Measurements from ENCODE around the gene C7. TPM values are rescaled to one million over a fixed set of nuclear protein-coding genes. Genes with fewer than 3 reads are reported as not detected.
"Not testable (repeated sequence)": the region's sequence is repeated elsewhere in the genome, so short reads cannot be mapped to it uniquely, and the experiment has no call there.

C7 gene
- total RNA-seq: not detected in 2 replicates

- POLR2A ChIA-PET: no interaction called here
- Mint-ChIP-seq H3K36me3 (ENCODE audit: low read depth) (no peaks in the 10 kb centered on the region), H3K4me1 (no peaks in the 10 kb centered on the region), H3K9me3 (no peaks in the 10 kb centered on the region), H3K27ac (no peak within 1 kb of the TSS), H3K4me3 (no peak within 1 kb of the TSS), H3K27me3 (peaks cover 12% of the 10 kb centered on the region)
- TF ChIP-seq CTCF (IDR thresholded peaks at IDR 0.05): no peak
- ATAC-seq (ENCODE audit: low read depth) (no peak), DNase-seq (no peak)
- CTCF ChIA-PET: no interaction called here
- intact Hi-C loops (cut with micrococcal nuclease): no loop called here
Observed at GRCh38 chr5:40909264-40909663, at the start of gene C7. Gene C7 (plus strand): TSS chr5:40909497. CDS start chr5:40909611, 114 bp downstream.

GRCh38 chr5:40860711-40861110, 48.6 kb upstream of the C7 start:
- Mint-ChIP-seq H3K9me3 (peaks cover 11% of the 10 kb centered on the region), H3K4me1 (no peaks in the 10 kb centered on the region), H3K27me3 (no peaks in the 10 kb centered on the region), H3K4me3 (no peak overlapping the region), H3K36me3 (ENCODE audit: low read depth) (no peaks in the 10 kb centered on the region), H3K27ac (no peak overlapping the region)
- ChIA-PET POLR2A (no interaction called here), CTCF (interaction anchor here (0.6 kb wide), 1 partner anchor 58 kb away, joined by 3 read pairs; no protein-coding TSS in a partner anchor)
- intact Hi-C loops (cut with micrococcal nuclease): no loop called here
- ATAC-seq (ENCODE audit: low read depth): no peak
- DNase-seq: no peak
- no peak for TF ChIP-seq CTCF (IDR thresholded peaks at IDR 0.05)

GRCh38 chr5:40865004-40865403, 44.3 kb upstream of the C7 start:
- ATAC-seq (ENCODE audit: low read depth); H3K27ac Mint-ChIP-seq; H3K36me3 Mint-ChIP-seq (ENCODE audit: low read depth); DNase-seq; H3K27me3 Mint-ChIP-seq; H3K4me1 Mint-ChIP-seq; CTCF ChIA-PET; intact Hi-C loops (cut with micrococcal nuclease); POLR2A ChIA-PET; H3K4me3 Mint-ChIP-seq: not testable (repeated sequence)
- H3K9me3 Mint-ChIP-seq: peaks cover 11% of the 10 kb centered on the region

GRCh38 chr5:40866844-40867243, 42.5 kb upstream of the C7 start:
- no peak for ATAC-seq (ENCODE audit: low read depth)
- Mint-ChIP-seq H3K36me3 (ENCODE audit: low read depth) (no peaks in the 10 kb centered on the region), H3K27ac (no peak overlapping the region), H3K4me3 (no peak overlapping the region), H3K9me3 (peaks cover 11% of the 10 kb centered on the region), H3K27me3 (peaks cover 6% of the 10 kb centered on the region), H3K4me1 (no peaks in the 10 kb centered on the region)
- TF ChIP-seq CTCF (IDR thresholded peaks at IDR 0.05): no peak
- POLR2A ChIA-PET: no interaction called here
- intact Hi-C loops (cut with micrococcal nuclease): no loop called here
- CTCF ChIA-PET: no interaction called here
- no peak for DNase-seq

- Mint-ChIP-seq H3K27ac (no peak overlapping the region), H3K4me1 (no peaks in the 10 kb centered on the region), H3K9me3 (peaks cover 9% of the 10 kb centered on the region), H3K27me3 (peaks cover 6% of the 10 kb centered on the region), H3K36me3 (ENCODE audit: low read depth) (no peaks in the 10 kb centered on the region), H3K4me3 (no peak overlapping the region)
- CTCF ChIA-PET: no interaction called here
- POLR2A ChIA-PET: no interaction called here
- intact Hi-C loops (cut with micrococcal nuclease): no loop called here
- ATAC-seq (ENCODE audit: low read depth) (no peak), DNase-seq (no peak)
- TF ChIP-seq CTCF (IDR thresholded peaks at IDR 0.05): no peak
Observed at GRCh38 chr5:40869384-40869783, 39.9 kb upstream of the C7 start.

- intact Hi-C loops (cut with micrococcal nuclease): no loop called here
- DNase-seq (no peak), ATAC-seq (ENCODE audit: low read depth) (no peak)
- H3K9me3 Mint-ChIP-seq: no peaks in the 10 kb centered on the region
- peaks cover 6% of the 10 kb centered on the region for H3K27me3 Mint-ChIP-seq
- ChIA-PET POLR2A (no interaction called here), CTCF (interaction anchor here (1.2 kb wide), 1 partner anchor 8 kb away, joined by 3 read pairs; no protein-coding TSS in a partner anchor)
- H3K27ac Mint-ChIP-seq: no peak overlapping the region
- no peak overlapping the region for H3K4me3 Mint-ChIP-seq
- H3K36me3 Mint-ChIP-seq (ENCODE audit: low read depth): no peaks in the 10 kb centered on the region
- TF ChIP-seq CTCF (IDR thresholded peaks at IDR 0.05): no peak
- H3K4me1 Mint-ChIP-seq: no peaks in the 10 kb centered on the region
Observed at GRCh38 chr5:40871177-40871576, 38.1 kb upstream of the C7 start.

GRCh38 chr5:40872253-40872652, 37.0 kb upstream of the C7 start:
- H3K4me1 Mint-ChIP-seq; H3K36me3 Mint-ChIP-seq (ENCODE audit: low read depth); H3K4me3 Mint-ChIP-seq; intact Hi-C loops (cut with micrococcal nuclease); H3K27me3 Mint-ChIP-seq; ATAC-seq (ENCODE audit: low read depth); H3K9me3 Mint-ChIP-seq; H3K27ac Mint-ChIP-seq; DNase-seq; POLR2A ChIA-PET: not testable (repeated sequence)
- CTCF ChIA-PET: interaction anchor here (1.1 kb wide), 1 partner anchor 1294 kb away, joined by 3 read pairs; no protein-coding TSS in a partner anchor

Measured in activated B cell treated with CpG ODN at 0.5 μM for 24 hours (primary cell).